HEK293 (cell line): ENCODE data around the gene NHS.

Experiments
- CTCF ChIA-PET: fragments of 350-600 bp; formaldehyde crosslinking; extraction: SDS; loops from one replicate; lab custom pipeline; 2021; ENCODE audit warnings: antibody characterized with exemption; lab: Yijun Ruan, JAX
- POLR2A ChIA-PET: fragments of 300-600 bp; formaldehyde crosslinking; extraction: SDS; loops from one replicate; lab custom pipeline; 2020; ENCODE audit warnings: antibody characterized with exemption, inconsistent platforms; lab: Yijun Ruan, JAX
- H3K27ac ChIP-seq: fragments of 200-500 bp; sonication (Bioruptor generic); 2 replicates; pipeline ENCODE4 v1.5.1; 2014; ENCODE audit warnings: low read depth, low read length, control low read depth, inconsistent platforms; ENCODE audit errors: extremely low read depth
- H3K36me3 ChIP-seq, 2 experiments: fragments of 200-500 bp in 1 of 2; sonication (Bioruptor generic) in 1 of 2; 1 replicate in 1 of 2; 2 replicates in 1 of 2; pipeline ENCODE4 v1.5.1; 2014 to 2017; ENCODE audit warnings: inconsistent platforms in 2 of 2, low read length in 2 of 2; ENCODE audit not compliant: control insufficient read depth in 2 of 2, insufficient read depth in 1 of 2
- H3K4me1 ChIP-seq: fragments of 200-500 bp; sonication (Bioruptor generic); 2 replicates; pipeline ENCODE4 v1.5.1; 2014; ENCODE audit warnings: mild to moderate bottlenecking, low read length, inconsistent platforms; ENCODE audit not compliant: control insufficient read depth, insufficient read depth
- H3K4me3 ChIP-seq: 2 replicates; pipeline ENCODE4 v1.5.1; 2011; ENCODE audit warnings: low read depth, mild to moderate bottlenecking, control low read depth, low read length, moderate library complexity
- H3K9me3 ChIP-seq: fragments of 200-500 bp; sonication (Bioruptor generic); 2 replicates; pipeline ENCODE4 v1.5.1; 2014; ENCODE audit warnings: low read depth, low read length, inconsistent platforms; ENCODE audit not compliant: control insufficient read depth, insufficient read depth
- ELK4 ChIP-seq: IDR thresholded peaks from 2 replicates; pipeline ENCODE4 v1.6.1; 2011; ENCODE audit warnings: mild to moderate bottlenecking, low read depth, low read length, borderline replicate concordance
- FEZF1 ChIP-seq: fragments of 450-650 bp; formaldehyde crosslinking; IDR thresholded peaks from 2 replicates; pipeline ENCODE4 v1.5.1; 2016; ENCODE audit warnings: missing biosample characterization, missing genetic modification characterization
- GFI1B ChIP-seq: fragments of 450-650 bp; formaldehyde crosslinking; IDR thresholded peaks from 2 replicates; pipeline ENCODE4 v1.5.1; 2016; ENCODE audit warnings: missing biosample characterization, missing genetic modification characterization
- IKZF3 ChIP-seq: fragments of 450-650 bp; IDR thresholded peaks from 2 replicates; pipeline ENCODE4 v1.5.0; 2018; ENCODE audit warnings: missing biosample characterization, mild to moderate bottlenecking, missing genetic modification characterization, moderate library complexity
- OSR2 ChIP-seq: fragments of 450-650 bp; formaldehyde crosslinking; IDR thresholded peaks from 2 replicates; pipeline ENCODE4 v1.5.1; 2016; ENCODE audit warnings: missing biosample characterization, missing genetic modification characterization
- SALL2 ChIP-seq: fragments of 450-650 bp; formaldehyde crosslinking; IDR thresholded peaks from 2 replicates; pipeline ENCODE4 v1.5.0; 2017; ENCODE audit warnings: missing biosample characterization, mild to moderate bottlenecking, missing genetic modification characterization, borderline replicate concordance
- SP2 ChIP-seq: fragments of 450-650 bp; formaldehyde crosslinking; IDR thresholded peaks from 2 replicates; pipeline ENCODE4 v1.5.1; 2016; ENCODE audit warnings: missing biosample characterization, missing genetic modification characterization
- SP3 ChIP-seq: fragments of 450-650 bp; formaldehyde crosslinking; IDR thresholded peaks from 2 replicates; pipeline ENCODE4 v1.5.1; 2016; ENCODE audit warnings: missing biosample characterization, missing genetic modification characterization
- SP7 ChIP-seq: fragments of 450-650 bp; formaldehyde crosslinking; IDR thresholded peaks from 2 replicates; pipeline ENCODE4 v1.5.1; 2016; ENCODE audit warnings: missing biosample characterization, missing genetic modification characterization
- TRIM28 ChIP-seq: IDR thresholded peaks from 2 replicates; pipeline ENCODE4 v1.6.1; 2011; ENCODE audit warnings: low read length, control low read depth, borderline replicate concordance
- ZBTB17 ChIP-seq: fragments of 450-650 bp; formaldehyde crosslinking; IDR thresholded peaks from 2 replicates; pipeline ENCODE4 v1.5.1; 2016; ENCODE audit warnings: missing biosample characterization, missing genetic modification characterization
- ZBTB44 ChIP-seq: fragments of 450-650 bp; IDR thresholded peaks from 2 replicates; pipeline ENCODE4 v1.5.1; 2018; ENCODE audit warnings: missing biosample characterization, mild to moderate bottlenecking, missing genetic modification characterization
- ZIC2 ChIP-seq: fragments of 450-650 bp; formaldehyde crosslinking; IDR thresholded peaks from 2 replicates; pipeline ENCODE4 v1.5.1; 2016; ENCODE audit warnings: missing biosample characterization, missing genetic modification characterization
- ZNF311 ChIP-seq: fragments of 450-650 bp; formaldehyde crosslinking; IDR thresholded peaks from 2 replicates; pipeline ENCODE4 v1.5.1; 2017; ENCODE audit warnings: missing biosample characterization, missing genetic modification characterization, borderline replicate concordance
- ZNF37A ChIP-seq: fragments of 450-650 bp; IDR thresholded peaks from 2 replicates; pipeline ENCODE4 v1.5.1; 2018; ENCODE audit warnings: missing biosample characterization, missing genetic modification characterization
- ZNF391 ChIP-seq: fragments of 450-650 bp; formaldehyde crosslinking; IDR thresholded peaks from 2 replicates; pipeline ENCODE4 v1.5.1; 2016; ENCODE audit warnings: low read depth, missing biosample characterization, missing genetic modification characterization, borderline replicate concordance
- ZNF426 ChIP-seq: fragments of 450-650 bp; formaldehyde crosslinking; IDR thresholded peaks from 2 replicates; pipeline ENCODE4 v1.5.1; 2017; ENCODE audit warnings: missing biosample characterization, missing genetic modification characterization, mild to moderate bottlenecking, inconsistent platforms, moderate library complexity
- ZNF660 ChIP-seq: fragments of 450-650 bp; IDR thresholded peaks from 2 replicates; pipeline ENCODE4 v1.5.1; 2018; ENCODE audit warnings: missing biosample characterization, mild to moderate bottlenecking, missing genetic modification characterization
- ZNF664 ChIP-seq: fragments of 450-650 bp; formaldehyde crosslinking; IDR thresholded peaks from 2 replicates; pipeline ENCODE4 v1.5.1; 2016; ENCODE audit warnings: missing biosample characterization, missing genetic modification characterization
- ZNF843 ChIP-seq: fragments of 450-650 bp; formaldehyde crosslinking; IDR thresholded peaks from 2 replicates; pipeline ENCODE4 v1.5.1; 2016; ENCODE audit warnings: missing biosample characterization, missing genetic modification characterization
- ZSCAN23 ChIP-seq: fragments of 450-650 bp; formaldehyde crosslinking; IDR thresholded peaks from 2 replicates; pipeline ENCODE4 v1.5.1; 2016; ENCODE audit warnings: missing biosample characterization, missing genetic modification characterization
- TF ChIP-seq, protein P1 (sequence below): fragments of 450-650 bp; formaldehyde crosslinking; IDR thresholded peaks from 2 replicates; pipeline ENCODE4 v1.5.1; 2016; ENCODE audit warnings: missing biosample characterization, missing genetic modification characterization
- TF ChIP-seq, protein P2 (sequence below): fragments of 450-650 bp; formaldehyde crosslinking; IDR thresholded peaks from 2 replicates; pipeline ENCODE4 v1.5.1; 2017; ENCODE audit warnings: missing biosample characterization, missing genetic modification characterization
- TF ChIP-seq, protein P3 (sequence below): fragments of 450-650 bp; formaldehyde crosslinking; IDR thresholded peaks from 2 replicates; pipeline ENCODE4 v1.5.1; 2016; ENCODE audit warnings: missing biosample characterization, missing genetic modification characterization
- TF ChIP-seq, protein P4 (sequence below): fragments of 450-650 bp; formaldehyde crosslinking; IDR thresholded peaks from 2 replicates; pipeline ENCODE4 v1.5.1; 2016; ENCODE audit warnings: missing biosample characterization, missing genetic modification characterization

NHS gene

GRCh38 chrX:17740137-17741122 is 365.4 kb downstream of the NHS start (continued):
- TF ChIP-seq, protein P1, sequence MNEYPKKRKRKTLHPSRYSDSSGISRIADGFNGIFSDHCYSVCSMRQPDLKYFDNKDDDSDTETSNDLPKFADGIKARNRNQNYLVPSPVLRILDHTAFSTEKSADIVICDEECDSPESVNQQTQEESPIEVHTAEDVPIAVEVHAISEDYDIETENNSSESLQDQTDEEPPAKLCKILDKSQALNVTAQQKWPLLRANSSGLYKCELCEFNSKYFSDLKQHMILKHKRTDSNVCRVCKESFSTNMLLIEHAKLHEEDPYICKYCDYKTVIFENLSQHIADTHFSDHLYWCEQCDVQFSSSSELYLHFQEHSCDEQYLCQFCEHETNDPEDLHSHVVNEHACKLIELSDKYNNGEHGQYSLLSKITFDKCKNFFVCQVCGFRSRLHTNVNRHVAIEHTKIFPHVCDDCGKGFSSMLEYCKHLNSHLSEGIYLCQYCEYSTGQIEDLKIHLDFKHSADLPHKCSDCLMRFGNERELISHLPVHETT (tag by site-specific recombination): no peak
- TF ChIP-seq SALL2 (tag by site-specific recombination) (no peak), ZNF660 (tag by site-specific recombination) (peak; percentile 79; the same call in 1 of the 2 replicates), GFI1B (tag by site-specific recombination) (no peak), ZNF37A (tag by site-specific recombination) (no peak), ZNF843 (tag by site-specific recombination) (0 out of 2 replicates have a peak, but pooled peaks have one; percentile 24), ZNF664 (0 out of 2 replicates have a peak, but pooled peaks have one; percentile 51), ZNF311 (no peak), SP7 (tag by site-specific recombination) (peak; percentile 37; the same call in 1 of the 2 replicates)
- TF ChIP-seq, protein P2, sequence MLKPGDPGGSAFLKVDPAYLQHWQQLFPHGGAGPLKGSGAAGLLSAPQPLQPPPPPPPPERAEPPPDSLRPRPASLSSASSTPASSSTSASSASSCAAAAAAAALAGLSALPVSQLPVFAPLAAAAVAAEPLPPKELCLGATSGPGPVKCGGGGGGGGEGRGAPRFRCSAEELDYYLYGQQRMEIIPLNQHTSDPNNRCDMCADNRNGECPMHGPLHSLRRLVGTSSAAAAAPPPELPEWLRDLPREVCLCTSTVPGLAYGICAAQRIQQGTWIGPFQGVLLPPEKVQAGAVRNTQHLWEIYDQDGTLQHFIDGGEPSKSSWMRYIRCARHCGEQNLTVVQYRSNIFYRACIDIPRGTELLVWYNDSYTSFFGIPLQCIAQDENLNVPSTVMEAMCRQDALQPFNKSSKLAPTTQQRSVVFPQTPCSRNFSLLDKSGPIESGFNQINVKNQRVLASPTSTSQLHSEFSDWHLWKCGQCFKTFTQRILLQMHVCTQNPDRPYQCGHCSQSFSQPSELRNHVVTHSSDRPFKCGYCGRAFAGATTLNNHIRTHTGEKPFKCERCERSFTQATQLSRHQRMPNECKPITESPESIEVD (tag by site-specific recombination): peak; percentile 58; the same call in 1 of the 2 replicates

DNA sequence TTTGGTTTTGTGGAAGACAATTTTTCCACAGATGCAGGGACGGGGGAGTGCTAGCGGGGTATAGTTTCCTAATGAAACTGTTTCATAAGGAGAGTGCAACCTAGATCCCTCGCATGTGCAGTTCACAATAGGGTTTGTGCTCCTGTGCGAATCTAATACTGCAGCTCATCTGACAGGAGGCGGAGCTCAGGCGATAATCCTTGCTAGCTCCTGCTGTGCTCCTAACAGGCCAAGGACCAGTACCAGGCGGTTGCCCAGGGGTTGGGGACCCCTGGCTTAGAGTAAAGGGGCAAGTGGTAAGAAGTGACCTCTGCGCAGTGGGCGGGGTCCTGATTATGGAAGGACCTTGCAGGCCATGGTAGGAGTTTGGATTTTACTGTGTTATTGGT is 366.1 kb downstream of the NHS start:
- POLR2A ChIA-PET: no interaction called here
- CTCF ChIA-PET: interaction anchor here (0.7 to 2.7 kb wide), 2 partner anchors 54 to 469 kb away, joined by 4 to 8 read pairs; no protein-coding TSS in a partner anchor
- H3K4me3 ChIP-seq: no peak overlapping the region
- TF ChIP-seq ZNF426 (tag by site-specific recombination): no peak
- TF ChIP-seq ZBTB17 (tag by site-specific recombination): no peak
- TF ChIP-seq, protein P3, sequence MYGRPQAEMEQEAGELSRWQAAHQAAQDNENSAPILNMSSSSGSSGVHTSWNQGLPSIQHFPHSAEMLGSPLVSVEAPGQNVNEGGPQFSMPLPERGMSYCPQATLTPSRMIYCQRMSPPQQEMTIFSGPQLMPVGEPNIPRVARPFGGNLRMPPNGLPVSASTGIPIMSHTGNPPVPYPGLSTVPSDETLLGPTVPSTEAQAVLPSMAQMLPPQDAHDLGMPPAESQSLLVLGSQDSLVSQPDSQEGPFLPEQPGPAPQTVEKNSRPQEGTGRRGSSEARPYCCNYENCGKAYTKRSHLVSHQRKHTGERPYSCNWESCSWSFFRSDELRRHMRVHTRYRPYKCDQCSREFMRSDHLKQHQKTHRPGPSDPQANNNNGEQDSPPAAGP (tag by site-specific recombination): no peak
- TF ChIP-seq IKZF3 (tag by site-specific recombination): peak; percentile 51; the same call in 1 of the 2 replicates
- TF ChIP-seq ZBTB44 (tag by site-specific recombination): 0 out of 2 replicates have a peak, but pooled peaks have one; percentile 23
- TF ChIP-seq, protein P4, sequence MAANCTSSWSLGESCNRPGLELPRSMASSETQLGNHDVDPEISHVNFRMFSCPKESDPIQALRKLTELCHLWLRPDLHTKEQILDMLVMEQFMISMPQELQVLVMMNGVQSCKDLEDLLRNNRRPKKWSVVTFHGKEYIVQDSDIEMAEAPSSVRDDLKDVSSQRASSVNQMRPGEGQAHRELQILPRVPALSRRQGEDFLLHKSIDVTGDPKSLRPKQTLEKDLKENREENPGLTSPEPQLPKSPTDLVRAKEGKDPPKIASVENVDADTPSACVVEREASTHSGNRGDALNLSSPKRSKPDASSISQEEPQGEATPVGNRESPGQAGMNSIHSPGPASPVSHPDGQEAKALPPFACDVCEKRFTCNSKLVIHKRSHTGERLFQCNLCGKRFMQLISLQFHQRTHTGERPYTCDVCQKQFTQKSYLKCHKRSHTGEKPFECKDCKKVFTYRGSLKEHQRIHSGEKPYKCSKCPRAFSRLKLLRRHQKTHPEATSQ: no peak
- TF ChIP-seq ZIC2 (tag by site-specific recombination): 0 out of 2 replicates have a peak, but pooled peaks have one; percentile 12
- TF ChIP-seq SP2: no peak
- no peak for TF ChIP-seq FEZF1 (tag by site-specific recombination)
- TF ChIP-seq OSR2 (tag by site-specific recombination): peak; percentile 49; the same call in 1 of the 2 replicates
- TF ChIP-seq SP3 (tag by site-specific recombination): no peak
- no peak for TF ChIP-seq ZSCAN23
- peak; percentile 41; the same call in 1 of the 2 replicates for TF ChIP-seq TRIM28
- TF ChIP-seq ELK4: no peak
- no peak for TF ChIP-seq ZNF391 (tag by site-specific recombination)
- no peak overlapping the region for H3K27ac ChIP-seq
- peaks cover 11% of the 10 kb centered on the region for H3K4me1 ChIP-seq
- peaks cover 0 to 2% of the 10 kb centered on the region in 2 experiments; a peak in 1 of 3 replicates for H3K36me3 ChIP-seq
- no peaks in the 10 kb centered on the region for H3K9me3 ChIP-seq
